Endometrium (tissue), 2 donors: ENCODE results near the gene CLDN15.
"Not testable (repeated sequence)": the region's sequence is repeated elsewhere in the genome, so short reads cannot be mapped to it uniquely, and the experiment has no call there.

Source experiments
- FAIRE-seq: peaks from 2 replicates; lab custom pipeline; 2012; peaks lifted over from hg19 to GRCh38; lab: Jason Lieb, UNC
- donor health status: control.
- donor health status: control.

The CLDN15 gene

DNA sequence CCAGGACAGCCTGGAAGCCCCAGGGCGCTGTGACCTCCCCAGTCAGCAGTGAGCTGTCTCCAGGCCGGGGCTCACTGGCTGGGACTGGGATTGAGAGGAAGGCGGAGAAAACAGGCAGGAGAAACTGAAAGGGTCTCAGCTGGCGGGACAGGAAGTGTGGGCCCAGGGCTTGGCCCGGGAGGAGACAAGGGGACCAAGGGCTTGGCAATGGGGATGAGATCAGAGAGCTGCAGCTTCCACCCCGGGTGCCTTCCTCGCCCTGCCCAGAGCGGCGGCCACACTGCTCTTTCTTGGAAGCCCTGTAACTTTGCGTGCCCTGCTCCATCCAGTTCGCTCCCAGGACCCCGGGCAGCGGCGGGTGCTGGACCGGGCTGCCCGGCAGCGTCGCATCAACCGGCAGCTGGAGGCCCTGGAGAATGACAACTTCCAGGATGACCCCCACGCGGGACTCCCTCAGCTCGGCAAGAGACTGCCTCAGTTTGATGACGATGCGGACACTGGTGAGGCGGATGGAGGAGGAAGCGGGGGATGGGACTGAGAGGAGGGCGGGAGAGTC is 15.2 kb downstream of the CLDN15 start:
- FAIRE-seq = no peak

- no peak for FAIRE-seq
Measured at GRCh38 chr7:101220295-101220694, 17.3 kb downstream of the CLDN15 start.

DNA sequence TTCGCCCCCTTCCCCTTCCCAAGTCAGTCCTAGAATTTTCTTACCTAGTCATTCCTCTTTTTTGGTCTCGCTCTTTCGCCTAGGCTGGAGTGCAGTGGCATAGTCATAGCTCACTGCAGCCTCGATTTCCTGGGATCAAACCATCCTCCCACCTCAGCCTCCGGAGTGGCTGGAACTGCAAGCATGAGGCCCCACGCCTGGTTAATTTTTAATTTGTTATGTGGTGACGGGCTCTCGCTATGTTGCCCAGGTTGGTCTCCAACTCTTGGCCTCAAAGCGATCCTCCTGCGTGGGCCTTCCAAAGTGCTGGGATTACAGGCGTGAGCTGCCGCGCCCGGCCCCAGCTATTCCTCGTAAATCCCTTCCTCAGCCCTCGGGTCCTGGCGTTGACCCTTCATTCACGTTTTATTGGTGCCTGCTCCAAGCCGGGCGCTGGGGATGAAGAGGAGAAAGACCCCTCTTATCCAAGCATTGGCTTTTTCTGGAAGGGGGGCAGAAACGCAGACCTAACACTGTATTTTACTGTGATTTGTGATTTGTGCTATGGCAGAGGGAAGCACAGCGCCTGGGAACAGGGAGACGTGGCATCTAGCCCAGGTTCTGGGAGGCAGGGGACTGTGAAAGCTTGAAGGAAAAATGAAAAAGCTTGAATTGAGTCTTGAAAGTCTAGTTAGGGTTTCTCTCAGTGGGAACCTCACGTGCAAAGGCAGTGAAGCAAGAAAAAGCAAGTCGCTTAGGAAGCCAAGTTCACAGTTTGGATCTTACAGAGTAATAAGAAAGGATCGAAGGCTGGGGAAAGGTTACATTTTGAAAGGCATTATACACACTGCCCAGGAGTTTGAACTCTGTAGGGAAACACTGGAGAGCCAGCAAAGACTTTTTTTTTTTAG is 19.1 kb downstream of the CLDN15 start:
- no peak for FAIRE-seq

DNA sequence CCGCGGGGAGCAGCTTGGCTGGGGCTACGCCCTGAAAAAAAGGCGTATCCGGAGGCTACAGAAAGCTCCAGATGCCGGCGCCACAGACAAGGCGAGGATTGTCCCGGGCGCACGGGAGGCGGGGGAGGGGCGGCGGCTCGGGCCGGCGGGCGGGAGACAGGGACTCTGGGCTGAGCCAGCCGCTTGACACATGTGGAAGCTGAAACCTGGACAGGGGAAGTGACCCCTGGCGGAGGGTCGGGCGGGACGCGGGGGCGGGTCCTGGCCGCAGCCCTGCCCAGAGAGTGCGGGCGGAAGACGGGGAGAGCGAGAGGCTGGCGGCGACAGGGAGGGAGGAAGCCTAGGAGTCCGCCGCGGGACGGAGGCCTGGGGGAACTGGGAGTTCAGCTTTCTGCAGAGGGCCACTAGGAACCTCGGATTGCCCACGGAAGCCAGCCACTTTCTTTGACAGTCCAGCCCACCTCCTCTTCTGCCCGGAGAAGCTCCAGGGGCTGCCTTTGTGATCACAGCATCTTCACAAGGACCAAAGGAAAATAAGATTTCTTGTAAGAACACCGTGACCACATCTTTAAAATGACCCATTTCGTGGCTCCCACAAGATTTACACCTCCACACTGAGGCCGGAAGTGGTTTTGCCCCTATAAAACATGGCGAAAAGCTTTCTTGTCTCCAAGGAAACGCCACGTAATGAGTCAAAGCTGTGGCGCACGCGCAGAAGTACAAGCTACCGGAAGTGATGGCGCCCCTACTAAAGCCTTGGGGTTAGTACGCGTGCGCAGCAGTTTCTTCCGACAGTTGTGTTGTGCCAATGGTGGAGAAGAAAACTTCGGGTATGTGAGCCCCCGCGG is 20.0 kb downstream of the CLDN15 start, which contains the start of the genes PLOD3 and ZNHIT1:
PLOD3 (minus strand) TSS at position 194 of the 848 bp plus-strand sequence. CDS start 307 bp downstream, outside the sequence.
ZNHIT1 (plus strand) TSS at position 778 of the 848 bp plus-strand sequence; CDS start at position 809, 31 bp downstream.
- FAIRE-seq = peak; percentile 94

- no peak for FAIRE-seq
Measured at GRCh38 chr7:101216860-101217387, 20.7 kb downstream of the CLDN15 start.

- FAIRE-seq = no peak
Measured at GRCh38 chr7:101216001-101216859, 21.4 kb downstream of the CLDN15 start.

GRCh38 chr7:101212014-101212413 is 25.6 kb downstream of the CLDN15 start:
- FAIRE-seq = no peak

DNA sequence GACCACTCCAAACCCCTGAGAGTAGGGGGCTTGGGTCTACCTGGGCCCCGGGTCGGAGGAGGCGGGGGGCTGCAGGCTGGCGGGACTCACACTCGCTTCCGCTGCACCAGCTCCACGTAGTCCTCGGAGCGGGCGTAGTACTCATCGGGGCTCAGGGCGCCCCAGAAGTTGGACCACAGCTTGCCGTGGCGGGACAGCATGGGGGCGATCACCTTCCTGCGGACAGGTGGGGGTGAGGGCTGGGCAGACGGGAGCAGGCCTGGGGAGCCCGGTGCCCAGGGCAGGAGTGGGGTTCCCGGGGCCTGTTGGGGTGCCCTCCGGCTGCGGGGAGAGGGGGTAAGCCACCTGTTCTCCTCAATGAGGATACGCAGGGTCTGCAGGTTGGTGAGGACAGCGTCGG is 26.1 kb downstream of the CLDN15 start:
- no peak for FAIRE-seq

- FAIRE-seq = no peak
Measured at GRCh38 chr7:101210143-101210542, 27.5 kb downstream of the CLDN15 start.

- no peak for FAIRE-seq
Measured at GRCh38 chr7:101208794-101209193, 28.8 kb downstream of the CLDN15 start.

- FAIRE-seq = no peak
Measured at GRCh38 chr7:101207459-101207858, 30.1 kb downstream of the CLDN15 start.

DNA sequence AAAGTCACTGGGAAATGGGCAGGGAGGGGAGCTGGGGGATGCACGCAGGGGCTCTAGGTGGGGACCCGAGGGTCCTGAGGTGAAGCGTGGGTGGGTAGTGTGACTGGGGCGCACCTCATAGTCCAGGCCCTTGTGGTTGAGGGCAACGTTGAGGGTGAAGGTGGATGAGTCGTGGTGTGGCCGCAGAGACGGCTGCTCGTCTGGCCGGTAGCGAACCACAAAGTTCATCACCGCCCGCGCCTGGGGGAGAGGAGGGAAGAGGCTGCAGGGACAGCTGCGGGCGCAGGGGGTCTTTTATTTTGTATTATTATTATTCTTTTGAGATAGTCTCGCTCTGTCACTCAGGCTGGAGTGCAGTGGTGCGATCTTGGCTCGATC is 30.9 kb downstream of the CLDN15 start:
- no peak for FAIRE-seq

DNA sequence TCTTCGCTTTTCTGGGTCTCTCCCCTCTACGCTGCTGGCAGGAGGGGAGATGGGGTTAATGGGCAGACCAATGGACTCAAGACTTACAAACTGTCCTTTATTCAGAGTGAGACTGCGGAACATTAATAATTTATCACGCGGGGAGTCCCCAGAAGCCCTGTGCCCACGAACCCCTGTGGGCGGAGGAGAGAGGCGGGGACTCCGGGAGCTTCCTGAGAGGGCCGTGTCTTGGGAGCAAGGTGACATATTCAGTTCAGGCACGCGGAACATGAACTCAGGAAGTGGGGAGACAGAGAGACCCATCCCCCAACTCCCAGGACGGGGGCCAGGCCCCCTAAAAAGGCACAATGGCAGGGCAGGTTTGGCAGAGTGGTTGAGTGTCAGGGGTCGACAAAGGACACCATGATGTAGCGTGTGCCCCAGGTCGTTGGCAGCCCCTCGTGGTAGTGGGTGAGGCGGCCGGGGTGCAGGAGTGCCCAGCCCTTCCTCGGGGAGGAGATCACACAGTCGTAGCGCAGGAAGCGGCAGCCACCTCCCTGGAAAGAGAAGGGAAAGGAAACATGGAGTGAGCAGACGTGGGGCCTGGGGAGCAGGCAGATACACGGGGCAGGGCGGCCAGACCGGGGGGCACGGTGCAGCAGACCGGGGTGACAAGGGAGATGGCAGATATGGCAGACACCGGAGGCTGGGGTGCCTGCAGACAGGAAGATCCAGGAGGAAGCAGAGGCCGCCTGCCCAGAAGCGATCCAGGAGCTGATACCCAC is 31.5 kb downstream of the CLDN15 start:
- FAIRE-seq = no peak

DNA sequence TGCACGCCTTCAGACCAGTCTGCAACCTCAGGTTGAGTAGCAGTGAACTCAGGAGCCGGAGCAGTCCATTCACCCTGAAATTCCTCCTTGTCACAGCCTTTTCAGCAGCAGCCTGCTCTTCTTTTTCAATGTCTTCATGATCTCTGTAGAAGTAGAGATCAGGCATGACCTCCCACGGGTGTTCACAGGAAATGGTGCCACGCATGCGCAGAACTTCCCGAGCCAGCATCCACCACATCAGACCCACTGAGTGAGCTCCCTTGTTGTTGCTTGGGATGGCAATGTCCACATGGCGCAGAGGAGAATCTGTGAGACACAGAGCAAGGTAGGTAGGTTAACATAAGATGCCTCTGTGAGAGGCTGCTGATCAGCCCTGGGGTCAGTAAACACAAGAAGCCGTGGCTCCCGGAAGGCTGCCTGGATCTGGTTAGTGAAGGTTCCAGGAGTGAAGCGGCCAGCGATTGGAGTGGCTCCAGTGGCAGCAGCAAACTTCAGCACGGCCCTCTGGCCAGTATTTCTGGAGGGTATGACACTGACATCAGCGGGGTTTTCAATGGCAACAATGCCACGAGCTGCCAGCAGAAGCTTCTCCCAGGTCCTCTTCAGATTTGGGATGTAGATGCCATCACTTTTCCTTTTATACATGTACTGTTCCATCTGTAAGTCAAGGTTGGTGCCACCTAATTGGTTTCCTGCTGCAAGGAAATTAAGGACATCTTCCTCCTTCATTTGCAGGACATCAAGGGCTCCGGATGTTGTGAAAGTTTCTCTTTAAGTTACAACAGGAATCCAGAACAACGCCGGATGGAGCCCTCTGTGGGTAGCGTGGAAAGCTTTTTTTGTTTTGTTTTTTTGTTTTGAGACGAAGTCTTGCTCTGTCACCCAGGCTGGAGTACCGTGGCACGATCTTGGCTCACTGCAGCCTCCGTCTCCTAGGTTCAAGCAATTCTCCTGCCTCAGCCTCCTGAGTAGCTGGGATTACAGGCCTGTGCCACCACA is 33.6 kb downstream of the CLDN15 start:
- FAIRE-seq = not testable (repeated sequence)

- no peak for FAIRE-seq
Measured at GRCh38 chr7:101202603-101202918, 35.0 kb downstream of the CLDN15 start.

DNA sequence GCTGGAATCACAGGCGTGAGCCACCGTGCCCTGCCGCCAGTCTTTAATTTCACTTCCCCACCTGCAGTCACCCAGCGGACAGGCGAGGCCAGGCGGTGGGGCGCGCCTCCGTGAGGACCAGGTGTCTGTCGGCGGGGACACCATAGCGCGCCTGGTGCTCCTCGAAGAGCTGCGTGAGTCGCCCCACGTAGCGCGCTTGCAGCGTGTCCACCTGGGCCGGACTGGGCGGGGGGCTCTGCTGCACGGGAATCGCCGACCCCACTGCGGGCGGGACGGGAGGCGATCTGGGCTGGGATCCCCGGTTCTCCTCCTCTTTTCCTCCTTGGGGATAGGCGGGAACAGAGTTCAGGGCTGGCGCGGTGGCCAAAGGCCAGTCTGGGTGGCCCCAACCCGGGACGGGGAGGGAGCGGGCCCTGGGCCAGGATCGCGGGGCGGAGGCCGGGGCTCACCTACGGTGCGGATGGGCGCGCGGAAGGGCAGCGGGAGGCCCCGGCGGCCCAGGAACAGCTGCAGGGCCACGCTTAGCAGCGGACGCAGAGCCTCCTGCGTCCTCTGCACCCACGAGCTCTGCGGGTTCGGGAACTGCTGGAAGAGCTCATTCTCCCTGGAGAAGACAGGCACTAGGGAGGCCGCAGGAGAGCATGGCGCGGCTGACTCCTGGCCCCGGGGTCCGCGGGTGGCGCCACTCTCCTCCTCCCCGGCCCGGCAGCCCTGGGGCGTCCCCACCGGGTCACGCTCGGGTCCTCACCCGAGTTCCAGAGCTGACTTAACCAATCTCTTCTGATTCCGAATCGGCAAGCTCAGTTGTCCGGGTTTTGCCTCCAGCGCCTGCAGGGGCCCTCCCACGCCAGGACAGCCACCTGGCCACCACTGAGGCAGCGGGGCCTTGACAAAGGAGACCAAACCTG is 35.7 kb downstream of the CLDN15 start:
- FAIRE-seq = no peak

DNA sequence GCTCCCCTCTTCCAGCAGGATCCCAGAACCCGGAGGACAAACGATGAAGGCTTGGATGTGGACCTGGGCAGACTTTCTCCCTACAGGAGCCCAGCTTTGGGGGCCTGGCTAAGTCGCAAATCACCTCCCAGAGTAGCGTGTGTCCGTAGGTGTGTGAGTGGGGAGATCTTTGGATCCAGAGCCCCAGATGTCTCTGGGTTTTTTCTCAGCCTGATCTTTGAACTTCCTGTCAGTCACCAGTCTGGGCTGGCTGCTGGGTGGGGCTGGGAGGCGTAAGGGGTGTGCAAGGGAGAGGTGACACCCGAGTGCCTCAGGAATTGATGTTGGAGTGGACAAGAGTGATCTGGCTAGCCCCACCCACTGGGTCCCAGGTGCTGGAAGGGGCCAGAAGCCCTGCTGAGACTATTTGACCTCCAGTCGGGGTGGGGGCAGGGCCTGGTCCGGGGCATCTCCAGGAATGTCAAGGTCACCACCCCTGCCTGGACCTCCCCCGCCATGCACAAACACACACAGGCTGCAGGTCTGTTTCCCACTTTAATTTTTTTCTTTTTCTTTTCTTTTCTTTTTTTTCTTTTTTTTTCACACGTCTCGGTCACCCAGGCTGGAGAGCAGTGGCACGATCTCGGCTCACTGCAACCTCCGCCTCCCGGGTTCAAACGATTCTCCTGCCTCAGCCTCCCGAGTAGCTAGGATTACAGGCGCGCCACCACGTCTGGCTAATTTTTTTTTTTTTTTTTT is 36.6 kb downstream of the CLDN15 start, which contains the start of gene MOGAT3:
MOGAT3 (minus strand) TSS at position 175 of the 738 bp plus-strand sequence. CDS start 182 bp downstream, outside the sequence.
- FAIRE-seq = no peak

GRCh38 chr7:101200504-101200861 is 37.1 kb downstream of the CLDN15 start:
- FAIRE-seq = no peak
